K562 (cell line): ENCODE data around the gene CLCN1. TPM values are rescaled to one million over a fixed set of nuclear protein-coding genes. Genes with fewer than 3 reads are reported as not detected.

Experiments
- BCL6 ChIP-seq: fragments of 250-450 bp; sonication (Bioruptor Pico); IDR thresholded peaks from 2 replicates; pipeline ENCODE4 v1.4.0; 2020
- C11orf30 ChIP-seq: fragments of 450-650 bp; IDR thresholded peaks from 2 replicates; pipeline ENCODE4 v1.6.1; 2016; ENCODE audit warnings: low read depth, mild to moderate bottlenecking
- COPS2 ChIP-seq: fragments of 450-650 bp; conservative IDR thresholded peaks from 2 replicates; pipeline ENCODE4 v1.6.1; 2016; ENCODE audit warnings: mild to moderate bottlenecking, moderate library complexity
- DDX20 ChIP-seq: fragments of 450-650 bp; IDR thresholded peaks from 2 replicates; pipeline ENCODE4 v1.6.1; 2016; ENCODE audit warnings: missing genetic modification characterization, low read depth, mild to moderate bottlenecking, missing compliant biosample characterization, moderate library complexity
- ELK3 ChIP-seq: fragments of 450-650 bp; formaldehyde crosslinking; IDR thresholded peaks from 2 replicates; pipeline ENCODE4 v1.4.0; 2020; ENCODE audit warnings: mild to moderate bottlenecking
- EP300 ChIP-seq: IDR thresholded peaks from 2 replicates; pipeline ENCODE4 v1.6.1; 2012; ENCODE audit warnings: low read length, improper control_type of control experiment
- ETV1 ChIP-seq: fragments of 450-650 bp; conservative IDR thresholded peaks from 2 replicates; pipeline ENCODE4 v1.6.1; 2016; ENCODE audit warnings: missing genetic modification characterization, control low read depth, low read depth, missing compliant biosample characterization
- ETV5 ChIP-seq: sonication (generic); formaldehyde crosslinking; IDR thresholded peaks from 2 replicates; pipeline ENCODE4 v1.4.0; 2020; ENCODE audit warnings: low read depth, mild to moderate bottlenecking, missing genetic modification reagents
- FOXP4 ChIP-seq: sonication (generic); formaldehyde crosslinking; IDR thresholded peaks from 2 replicates; pipeline ENCODE4 v1.8.0; 2022; ENCODE audit warnings: mild to moderate bottlenecking, missing genetic modification reagents, borderline replicate concordance
- HMG20A ChIP-seq: fragments of 450-650 bp; formaldehyde crosslinking; conservative IDR thresholded peaks from 2 replicates; pipeline ENCODE4 v1.4.0; 2020; ENCODE audit warnings: mild to moderate bottlenecking, mixed read lengths
- HNRNPUL1 ChIP-seq: fragments of 200-400 bp; formaldehyde crosslinking; IDR thresholded peaks from 2 replicates; pipeline ENCODE4 v1.6.1; 2017; ENCODE audit warnings: low read length
- ILK ChIP-seq: fragments of 450-650 bp; IDR thresholded peaks from 2 replicates; pipeline ENCODE4 v1.6.1; 2016; ENCODE audit warnings: missing genetic modification characterization, low read depth, mild to moderate bottlenecking, missing compliant biosample characterization, moderate library complexity, borderline replicate concordance
- KDM4B ChIP-seq, 2 experiments: fragments of 450-650 bp in 1 of 2; sonication (generic) in 1 of 2; IDR thresholded peaks; 2 replicates each; pipeline ENCODE4 v1.6.1; 2016 to 2017; ENCODE audit warnings: borderline replicate concordance in 2 of 2, antibody characterized with exemption in 1 of 2, low read depth in 1 of 2, mild to moderate bottlenecking in 1 of 2
- LEF1 ChIP-seq: fragments of 450-650 bp; IDR thresholded peaks from 2 replicates; pipeline ENCODE4 v1.6.1; 2016; ENCODE audit warnings: mild to moderate bottlenecking
- MBD1 ChIP-seq: fragments of 250-450 bp; sonication (Bioruptor Pico); IDR thresholded peaks from 2 replicates; pipeline ENCODE4 v1.8.0; 2022; ENCODE audit warnings: inconsistent platforms
- MCM5 ChIP-seq: fragments of 450-650 bp; IDR thresholded peaks from 2 replicates; pipeline ENCODE4 v1.6.1; 2016; ENCODE audit warnings: low read depth
- PHF21A ChIP-seq: fragments of 450-650 bp; IDR thresholded peaks from 2 replicates; pipeline ENCODE4 v1.6.1; 2017; ENCODE audit warnings: low read depth, borderline replicate concordance
- RFX1 ChIP-seq: fragments of 450-650 bp; IDR thresholded peaks from 2 replicates; pipeline ENCODE4 v1.6.1; 2016; ENCODE audit warnings: mild to moderate bottlenecking, moderate library complexity
- SRF ChIP-seq, 2 experiments: fragments of 250-450, 450-650 bp in 1 of 2; sonication (Bioruptor Pico) in 1 of 2; sonication (generic) in 1 of 2; formaldehyde crosslinking; IDR thresholded peaks; 2 replicates each; pipeline versions ENCODE4 v1.5.0 to v1.5.1; 2020 to 2022; ENCODE audit warnings: mild to moderate bottlenecking in 1 of 2, missing genetic modification reagents in 1 of 2
- TCF15 ChIP-seq: fragments of 250-450 bp; sonication (Bioruptor Pico); IDR thresholded peaks from 2 replicates; pipeline ENCODE4 v1.8.0; 2022; ENCODE audit warnings: moderate library complexity, mild to moderate bottlenecking, inconsistent platforms
- TCFL5 ChIP-seq: fragments of 250-450 bp; sonication (Bioruptor Pico); conservative IDR thresholded peaks from 2 replicates; pipeline ENCODE4 v1.6.1; 2021; ENCODE audit warnings: mild to moderate bottlenecking, moderate library complexity, matching md5 sums
- TGIF2 ChIP-seq: sonication (generic); formaldehyde crosslinking; IDR thresholded peaks from 2 replicates; pipeline ENCODE4 v1.8.1; 2022; ENCODE audit warnings: mild to moderate bottlenecking, missing genetic modification reagents, moderate library complexity
- XRCC3 ChIP-seq: fragments of 450-650 bp; IDR thresholded peaks from 2 replicates; pipeline ENCODE4 v1.6.1; 2017; ENCODE audit warnings: mild to moderate bottlenecking, moderate library complexity
- YBX1 ChIP-seq: fragments of 450-650 bp; IDR thresholded peaks from 2 replicates; pipeline ENCODE4 v1.7.1; 2016; ENCODE audit warnings: mild to moderate bottlenecking
- ZNF12 ChIP-seq: sonication (generic); formaldehyde crosslinking; IDR thresholded peaks from 2 replicates; pipeline ENCODE4 v1.4.0; 2020; ENCODE audit warnings: mild to moderate bottlenecking, missing genetic modification reagents
- ZNF316 ChIP-seq: fragments of 450-650 bp; IDR thresholded peaks from 2 replicates; pipeline ENCODE4 v1.6.1; 2016
- ZNF408 ChIP-seq: fragments of 250-450 bp; sonication (Bioruptor Pico); IDR thresholded peaks from 2 replicates; pipeline ENCODE4 v1.4.0; 2020; ENCODE audit warnings: low read depth, mild to moderate bottlenecking, moderate library complexity
- ZNF695 ChIP-seq: fragments of 450-650 bp; formaldehyde crosslinking; IDR thresholded peaks from 2 replicates; pipeline ENCODE4 v1.4.0; 2020; ENCODE audit warnings: mild to moderate bottlenecking, moderate library complexity
- polyA plus RNA-seq, 8 experiments: library from polyadenylated mRNA; depleted of rRNA in 4 of 8; stranded (reverse) in 5 of 8; unstranded in 3 of 8; fragments of >200 nt; fragmentation: Nextera tagmentation in 2 of 8; fragmentation: Illumina TruSeq in 1 of 8; extraction: Ambion mirVana in 2 of 8; extraction: Trizol in 1 of 8; gene quantifications; 2 replicates each; pipeline versions ENCODE4 v1.2.1 to v1.2.3, GENCODE V29; 2011 to 2014; ENCODE audit warnings: inconsistent platforms in 1 of 8, missing spikeins in 1 of 8
- total RNA-seq, 7 experiments: library from RNA; depleted of rRNA in 6 of 7; stranded (reverse); fragments of >200 nt in 6 of 7; fragmentation: Illumina TruSeq in 2 of 7; extraction: Trizol in 2 of 7; gene quantifications; 2 replicates each; pipeline versions ENCODE4 v1.2.1 to v1.2.3, GENCODE V29; 2011 to 2021; ENCODE audit warnings: low replicate concordance in 1 of 7

Gene CLCN1
- total and polyA plus RNA-seq, 9 of the 15 experiments (the other 6 are each of a cell fraction or from before 2014, with no cell fraction given) = 0.01 to 0.11 (median 0.04) TPM; not detected in 4

GRCh38 chr7:143295870-143296269 is 20.0 kb upstream of the CLCN1 start (continued):
- TF ChIP-seq ETV5 (no peak), YBX1 (no peak), HMG20A (CRISPR knock-in tag) (no peak), MBD1 (CRISPR knock-in tag) (no peak), RFX1 (no peak), FOXP4 (CRISPR knock-in tag) (no peak), HNRNPUL1 (no peak), PHF21A (no peak), COPS2 (no peak), ZNF12 (CRISPR knock-in tag) (no peak), SRF (CRISPR knock-in tag; IDR thresholded peaks at IDR 0.05) (peak; percentile 25 to 92; a peak in 3 of 4 replicates), ZNF408 (no peak), MCM5 (no peak), LEF1 (no peak), EP300 (no peak), TCF15 (CRISPR knock-in tag) (no peak), ELK3 (CRISPR knock-in tag) (no peak), ILK (no peak), C11orf30 (peak; percentile 9; the same call in 1 of the 2 replicates), DDX20 (tag) (no peak), ZNF316 (peak; percentile 13; the same call in 1 of the 2 replicates), ZNF695 (no peak), KDM4B (IDR thresholded peaks at IDR 0.05; ENCODE audit: borderline replicate concordance in 2 of 2, low read depth in 1 of 2) (no peak), BCL6 (no peak), ETV1 (tag) (no peak), XRCC3 (no peak), TGIF2 (CRISPR knock-in tag) (no peak), TCFL5 (no peak)
